ENCODE results near the gene MAML3.

DNA sequence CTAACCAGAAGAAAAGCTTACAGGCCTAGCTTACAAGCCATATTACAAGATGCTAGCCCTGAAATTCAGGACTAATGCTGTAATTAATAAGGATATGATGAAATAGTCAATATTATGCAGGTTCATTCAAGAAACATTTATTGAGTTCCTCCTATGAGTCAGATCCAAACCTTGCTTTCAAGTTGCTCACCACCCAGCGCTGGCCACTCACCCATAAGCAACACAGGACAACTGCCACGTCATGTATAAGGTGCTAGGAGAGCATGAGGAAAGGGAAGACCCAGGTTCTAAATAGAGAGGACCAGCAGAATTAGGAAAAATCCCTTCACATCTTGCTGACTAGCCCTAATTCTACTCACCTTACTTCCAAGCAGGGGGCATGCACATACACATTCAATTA lies 23.3 kb downstream of the MAML3 start:
- TF ChIP-seq, protein P1, sequence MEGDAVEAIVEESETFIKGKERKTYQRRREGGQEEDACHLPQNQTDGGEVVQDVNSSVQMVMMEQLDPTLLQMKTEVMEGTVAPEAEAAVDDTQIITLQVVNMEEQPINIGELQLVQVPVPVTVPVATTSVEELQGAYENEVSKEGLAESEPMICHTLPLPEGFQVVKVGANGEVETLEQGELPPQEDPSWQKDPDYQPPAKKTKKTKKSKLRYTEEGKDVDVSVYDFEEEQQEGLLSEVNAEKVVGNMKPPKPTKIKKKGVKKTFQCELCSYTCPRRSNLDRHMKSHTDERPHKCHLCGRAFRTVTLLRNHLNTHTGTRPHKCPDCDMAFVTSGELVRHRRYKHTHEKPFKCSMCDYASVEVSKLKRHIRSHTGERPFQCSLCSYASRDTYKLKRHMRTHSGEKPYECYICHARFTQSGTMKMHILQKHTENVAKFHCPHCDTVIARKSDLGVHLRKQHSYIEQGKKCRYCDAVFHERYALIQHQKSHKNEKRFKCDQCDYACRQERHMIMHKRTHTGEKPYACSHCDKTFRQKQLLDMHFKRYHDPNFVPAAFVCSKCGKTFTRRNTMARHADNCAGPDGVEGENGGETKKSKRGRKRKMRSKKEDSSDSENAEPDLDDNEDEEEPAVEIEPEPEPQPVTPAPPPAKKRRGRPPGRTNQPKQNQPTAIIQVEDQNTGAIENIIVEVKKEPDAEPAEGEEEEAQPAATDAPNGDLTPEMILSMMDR (optimal IDR thresholded peaks at IDR 0.05 in 1 of 3, IDR thresholded peaks at IDR 0.05 in 1 of 3, conservative IDR thresholded peaks at IDR 0.05 in 1 of 3; ENCODE audit: extremely low read depth in 1 of 3, insufficient read depth in 2 of 3, low read length in 3 of 3) = no peak
- no peak for TF ChIP-seq EZH2 (IDR thresholded peaks at IDR 0.05; ENCODE audit: low read length)
